RWPE2 (cell line): ENCODE results near the gene HOXD9.

Experiments
- ATAC-seq: fragments of 200-7000 bp; cut with Tn5 transposase; 3 replicates; pipeline ENCODE4 v1.9.1; 2021; ENCODE audit warnings: low read depth
- DNase-seq: peaks from one replicate; pipeline ENCODE4 v3.0.0-alpha.2; 2020; ENCODE audit warnings: low spot score
- H3K27ac ChIP-seq: fragments of 450-650 bp; 2 replicates; pipeline ENCODE4 v1.5.1; 2017; ENCODE audit warnings: mild to moderate bottlenecking; ENCODE audit not compliant: poor library complexity, severe bottlenecking
- H3K27me3 ChIP-seq: fragments of 250-450 bp; sonication (Bioruptor Pico); 2 replicates; pipeline ENCODE4 v1.5.1; 2021; ENCODE audit warnings: mild to moderate bottlenecking, moderate library complexity; ENCODE audit not compliant: insufficient read depth, poor library complexity, severe bottlenecking
- H3K36me3 ChIP-seq: fragments of 250-450 bp; sonication (Bioruptor Pico); 2 replicates; pipeline ENCODE4 v1.5.1; 2020; ENCODE audit warnings: low read depth, mild to moderate bottlenecking, moderate library complexity
- H3K4me1 ChIP-seq: fragments of 250-450 bp; sonication (Bioruptor Pico); 2 replicates; pipeline ENCODE4 v1.5.1; 2021; ENCODE audit warnings: mild to moderate bottlenecking, moderate library complexity; ENCODE audit not compliant: insufficient read depth, poor library complexity, severe bottlenecking
- H3K4me3 ChIP-seq: fragments of 250-450 bp; sonication (Bioruptor Pico); 2 replicates; pipeline ENCODE4 v1.5.1; 2021; ENCODE audit warnings: mild to moderate bottlenecking, moderate library complexity; ENCODE audit not compliant: severe bottlenecking
- H3K9me3 ChIP-seq: fragments of 250-450 bp; sonication (Bioruptor Pico); 2 replicates; pipeline ENCODE4 v1.5.1; 2021; ENCODE audit warnings: mild to moderate bottlenecking, moderate library complexity; ENCODE audit not compliant: severe bottlenecking
- TF ChIP-seq, protein P1 (sequence below): fragments of 450-650 bp; IDR thresholded peaks from one replicate; pipeline ENCODE4 v1.5.1; 2017; ENCODE audit warnings: mild to moderate bottlenecking, moderate library complexity; ENCODE audit not compliant: poor library complexity, severe bottlenecking

HOXD9 gene

DNA sequence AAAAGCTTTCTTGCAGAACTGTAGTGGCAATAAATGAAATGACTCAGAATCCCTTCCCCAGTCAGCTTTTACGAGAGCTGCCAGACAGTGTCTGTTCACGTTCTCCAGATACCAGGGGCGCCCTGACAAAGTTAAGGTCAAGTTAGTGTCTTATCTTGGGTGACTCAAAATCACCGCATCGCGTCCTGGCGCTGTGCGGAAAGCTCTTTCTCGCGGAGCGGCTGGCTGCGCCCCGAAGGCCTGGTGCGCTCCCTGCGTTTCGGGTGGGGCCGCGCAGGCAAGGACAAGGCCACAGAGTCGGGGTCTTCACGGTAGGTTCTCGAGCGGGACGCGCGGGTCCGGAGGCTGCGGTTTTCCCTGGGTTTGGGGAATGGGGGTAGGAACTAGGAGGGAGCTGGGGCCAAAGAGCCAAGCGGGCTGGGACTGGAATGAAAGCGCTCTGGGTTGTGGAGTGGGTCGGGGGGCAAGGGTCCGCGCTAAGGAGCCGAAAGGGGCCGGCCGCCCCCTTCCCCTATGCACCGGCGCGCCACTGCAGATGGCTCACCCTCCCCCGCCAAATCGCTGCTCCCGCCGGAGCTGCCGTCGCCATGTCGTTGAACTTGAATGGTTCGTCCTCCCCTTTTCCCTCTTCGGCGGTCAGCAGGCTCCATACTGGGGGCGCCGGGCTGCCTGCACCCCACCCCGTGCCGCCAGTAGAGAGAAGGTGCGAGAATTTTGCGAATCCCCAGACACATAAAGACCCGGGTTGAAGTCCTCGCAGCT, 18.0 kb upstream of the HOXD9 start:
- TF ChIP-seq, protein P1, sequence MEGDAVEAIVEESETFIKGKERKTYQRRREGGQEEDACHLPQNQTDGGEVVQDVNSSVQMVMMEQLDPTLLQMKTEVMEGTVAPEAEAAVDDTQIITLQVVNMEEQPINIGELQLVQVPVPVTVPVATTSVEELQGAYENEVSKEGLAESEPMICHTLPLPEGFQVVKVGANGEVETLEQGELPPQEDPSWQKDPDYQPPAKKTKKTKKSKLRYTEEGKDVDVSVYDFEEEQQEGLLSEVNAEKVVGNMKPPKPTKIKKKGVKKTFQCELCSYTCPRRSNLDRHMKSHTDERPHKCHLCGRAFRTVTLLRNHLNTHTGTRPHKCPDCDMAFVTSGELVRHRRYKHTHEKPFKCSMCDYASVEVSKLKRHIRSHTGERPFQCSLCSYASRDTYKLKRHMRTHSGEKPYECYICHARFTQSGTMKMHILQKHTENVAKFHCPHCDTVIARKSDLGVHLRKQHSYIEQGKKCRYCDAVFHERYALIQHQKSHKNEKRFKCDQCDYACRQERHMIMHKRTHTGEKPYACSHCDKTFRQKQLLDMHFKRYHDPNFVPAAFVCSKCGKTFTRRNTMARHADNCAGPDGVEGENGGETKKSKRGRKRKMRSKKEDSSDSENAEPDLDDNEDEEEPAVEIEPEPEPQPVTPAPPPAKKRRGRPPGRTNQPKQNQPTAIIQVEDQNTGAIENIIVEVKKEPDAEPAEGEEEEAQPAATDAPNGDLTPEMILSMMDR: peak; percentile 19
- Histone ChIP-seq H3K27me3 (no peaks in the 10 kb centered on the region), H3K9me3 (no peaks in the 10 kb centered on the region), H3K4me1 (no peaks in the 10 kb centered on the region), H3K4me3 (peak overlapping the region; percentile 56), H3K27ac (peak overlapping the region; percentile 95), H3K36me3 (peaks cover 6% of the 10 kb centered on the region)
- no peak for DNase-seq
- peak; percentile 33 for ATAC-seq

DNA sequence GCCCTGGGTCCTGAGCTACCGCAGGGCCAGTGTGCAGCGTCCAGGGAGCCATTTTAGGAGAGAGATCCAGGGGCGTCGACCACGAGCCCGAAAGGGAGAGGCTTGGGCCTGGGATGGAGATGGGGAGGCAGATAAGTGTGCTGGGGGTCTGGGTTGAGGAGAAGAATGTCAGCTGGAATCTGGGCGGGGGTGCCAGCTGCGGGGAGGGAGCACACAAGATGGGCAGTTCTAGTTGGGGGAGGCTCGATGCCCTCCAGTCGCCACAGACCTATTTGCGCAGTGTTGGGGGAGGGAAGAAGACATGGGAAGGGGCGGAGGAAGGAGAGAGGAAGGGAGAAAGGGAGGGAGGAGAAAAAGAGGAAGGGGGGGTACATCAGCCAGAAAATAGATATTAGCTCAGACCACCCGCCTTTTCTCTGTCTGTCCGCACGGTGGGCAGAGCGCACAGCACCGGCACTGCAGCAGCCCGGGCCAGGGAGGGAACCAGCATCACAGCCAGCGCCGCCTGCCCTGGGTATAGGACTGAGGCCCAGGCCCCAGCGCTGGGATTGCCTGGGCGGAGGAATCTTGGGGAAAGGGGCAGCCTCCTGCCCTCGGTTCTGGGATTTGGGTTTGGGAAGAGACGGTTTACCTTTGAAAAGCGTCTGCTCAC, 17.3 kb upstream of the HOXD9 start:
- DNase-seq (no peak), ATAC-seq (peak; percentile 14)
- no peaks in the 10 kb centered on the region for H3K9me3 ChIP-seq
- no peaks in the 10 kb centered on the region for H3K27me3 ChIP-seq
- TF ChIP-seq, protein P1: no peak
- H3K36me3 ChIP-seq: peaks cover 13% of the 10 kb centered on the region
- H3K4me3 ChIP-seq: peak overlapping the region; percentile 56
- peak overlapping the region; percentile 95 for H3K27ac ChIP-seq
- no peaks in the 10 kb centered on the region for H3K4me1 ChIP-seq

DNA sequence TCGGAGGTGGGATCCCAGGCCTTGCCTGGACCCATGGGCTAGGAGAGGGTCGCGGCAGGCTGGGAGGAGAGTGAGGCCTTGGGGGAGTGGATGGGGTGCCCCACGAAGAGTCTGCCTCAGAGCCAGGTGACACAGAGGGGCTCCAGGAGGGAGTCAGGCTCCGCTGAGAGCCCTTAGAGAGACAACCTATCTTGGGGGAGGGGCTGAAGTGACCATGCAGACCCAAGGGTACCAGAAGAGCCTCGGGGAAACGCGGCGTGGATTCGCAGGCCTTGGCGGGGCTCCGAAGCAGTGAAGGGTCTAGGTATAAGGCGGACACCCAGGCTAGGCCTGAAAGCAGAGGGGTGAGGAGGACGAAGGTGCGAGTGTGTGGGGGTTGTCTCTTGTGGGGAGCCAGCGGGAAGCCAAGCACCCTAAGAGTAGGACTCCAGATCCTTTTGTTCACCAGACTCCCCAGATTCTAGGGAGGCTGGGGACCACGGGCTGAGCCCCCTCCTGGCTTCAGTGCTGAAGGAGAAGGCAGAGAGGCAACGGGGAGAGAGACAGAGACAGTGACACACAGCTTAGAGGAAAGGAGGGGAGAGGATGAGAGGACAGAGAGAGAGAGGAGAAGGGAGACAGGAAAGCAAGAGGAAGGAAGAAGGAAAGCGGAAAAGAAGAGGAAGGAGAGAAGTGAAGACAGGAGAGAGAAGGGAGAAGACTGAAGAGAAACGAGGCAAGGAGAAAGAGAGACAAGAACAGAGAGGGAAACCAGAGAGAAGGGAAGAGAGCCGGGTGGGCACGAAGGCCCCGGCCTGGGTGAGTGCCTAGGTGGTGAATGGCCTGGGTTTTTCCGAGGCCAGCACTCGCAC, 16.6 kb upstream of the HOXD9 start:
- ATAC-seq (no peak; the same call in 2 of the 3 replicates), DNase-seq (no peak)
- TF ChIP-seq, protein P1: no peak
- peak overlapping the region; percentile 95 for H3K27ac ChIP-seq
- no peaks in the 10 kb centered on the region for H3K27me3 ChIP-seq
- peaks cover 21% of the 10 kb centered on the region for H3K36me3 ChIP-seq
- no peaks in the 10 kb centered on the region for H3K4me1 ChIP-seq
- H3K4me3 ChIP-seq: peak overlapping the region; percentile 56
- no peaks in the 10 kb centered on the region for H3K9me3 ChIP-seq

DNA sequence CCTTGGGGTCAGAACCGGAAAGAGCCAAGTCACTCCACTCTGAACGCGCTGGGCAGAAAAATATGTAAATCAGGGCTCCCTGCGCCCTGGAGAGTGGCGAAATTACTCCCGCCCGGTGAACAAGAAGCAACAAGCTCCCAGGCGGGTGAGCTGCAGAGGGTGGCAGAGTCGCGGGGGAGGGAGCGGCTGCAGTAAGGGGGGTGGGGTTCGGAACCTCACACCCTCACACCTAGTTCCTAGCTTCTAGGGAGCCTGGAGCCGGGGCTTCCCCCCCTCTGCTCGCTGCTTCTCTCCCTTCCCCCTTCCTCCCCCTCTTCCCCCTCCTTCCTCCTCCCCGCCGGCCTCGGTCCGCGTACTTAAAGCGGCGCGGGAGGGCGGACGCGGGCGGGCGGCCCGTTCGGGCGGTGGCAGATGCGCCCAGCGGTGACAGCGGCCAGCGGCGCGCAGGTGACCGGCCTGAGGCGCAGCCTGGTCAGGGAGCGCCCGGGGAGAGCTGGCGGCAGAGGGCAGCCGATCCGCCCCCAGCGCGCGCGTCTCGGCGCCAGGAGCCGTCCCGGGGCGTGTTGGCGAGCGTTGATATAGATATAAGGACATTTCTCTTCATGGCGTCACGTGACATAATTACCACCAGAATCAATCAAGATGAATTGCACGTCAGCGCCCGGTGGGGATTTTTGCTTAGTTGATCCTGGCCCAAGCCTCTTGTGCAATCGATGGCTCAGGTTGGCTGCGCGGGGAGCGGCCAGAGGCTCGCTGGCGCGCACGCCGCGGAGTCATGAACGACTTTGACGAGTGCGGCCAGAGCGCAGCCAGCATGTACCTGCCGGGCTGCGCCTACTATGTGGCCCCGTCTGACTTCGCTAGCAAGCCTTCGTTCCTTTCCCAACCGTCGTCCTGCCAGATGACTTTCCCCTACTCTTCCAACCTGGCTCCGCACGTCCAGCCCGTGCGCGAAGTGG, 15.7 kb upstream of the HOXD9 start, which contains the start of gene HOXD11:
TSS of gene HOXD11 (plus strand) at position 700 of the 959 bp plus-strand sequence. CDS start at position 776, 76 bp downstream.
- Histone ChIP-seq H3K4me1 (no peaks in the 10 kb centered on the region), H3K27me3 (no peaks in the 10 kb centered on the region), H3K4me3 (peak within 1 kb of the TSS; percentile 56), H3K9me3 (no peaks in the 10 kb centered on the region), H3K36me3 (peaks cover 25% of the 10 kb centered on the region), H3K27ac (peak within 1 kb of the TSS; percentile 95)
- TF ChIP-seq, protein P1: no peak
- peak; percentile 57 for ATAC-seq
- peak; percentile 94 for DNase-seq
